ENCODE results near the gene TMEM270.

Gene TMEM270

DNA sequence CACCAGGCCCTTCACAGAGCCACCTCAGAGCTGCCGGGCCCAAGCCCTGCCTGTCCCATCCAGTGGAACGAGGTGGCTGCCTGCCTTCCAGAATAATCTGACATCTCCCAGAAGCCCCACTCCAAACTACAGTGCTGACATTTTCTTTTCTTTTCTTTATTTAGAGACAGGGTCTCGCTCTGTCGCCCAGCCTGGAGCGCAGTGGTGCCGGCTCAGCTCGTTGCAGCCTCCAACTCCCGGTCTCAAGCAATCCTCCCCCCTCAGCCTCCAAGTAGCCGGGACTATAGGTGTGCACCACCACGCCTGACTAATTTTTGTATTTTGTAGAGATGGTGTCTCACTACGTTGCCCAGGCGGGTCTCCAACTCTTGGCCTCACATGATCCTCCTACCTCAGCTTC lies 346 bp downstream of the TMEM270 start:
- TF ChIP-seq, protein P1, sequence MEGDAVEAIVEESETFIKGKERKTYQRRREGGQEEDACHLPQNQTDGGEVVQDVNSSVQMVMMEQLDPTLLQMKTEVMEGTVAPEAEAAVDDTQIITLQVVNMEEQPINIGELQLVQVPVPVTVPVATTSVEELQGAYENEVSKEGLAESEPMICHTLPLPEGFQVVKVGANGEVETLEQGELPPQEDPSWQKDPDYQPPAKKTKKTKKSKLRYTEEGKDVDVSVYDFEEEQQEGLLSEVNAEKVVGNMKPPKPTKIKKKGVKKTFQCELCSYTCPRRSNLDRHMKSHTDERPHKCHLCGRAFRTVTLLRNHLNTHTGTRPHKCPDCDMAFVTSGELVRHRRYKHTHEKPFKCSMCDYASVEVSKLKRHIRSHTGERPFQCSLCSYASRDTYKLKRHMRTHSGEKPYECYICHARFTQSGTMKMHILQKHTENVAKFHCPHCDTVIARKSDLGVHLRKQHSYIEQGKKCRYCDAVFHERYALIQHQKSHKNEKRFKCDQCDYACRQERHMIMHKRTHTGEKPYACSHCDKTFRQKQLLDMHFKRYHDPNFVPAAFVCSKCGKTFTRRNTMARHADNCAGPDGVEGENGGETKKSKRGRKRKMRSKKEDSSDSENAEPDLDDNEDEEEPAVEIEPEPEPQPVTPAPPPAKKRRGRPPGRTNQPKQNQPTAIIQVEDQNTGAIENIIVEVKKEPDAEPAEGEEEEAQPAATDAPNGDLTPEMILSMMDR (conservative IDR thresholded peaks at IDR 0.05; ENCODE audit: control insufficient read depth, insufficient read depth, low read depth, low read length), result no peak
- no peak overlapping the region for H3K4me3 ChIP-seq (ENCODE audit: control insufficient read depth, low read depth, low read length)
- no peak for DNase-seq (ENCODE audit: low read depth)

DNA sequence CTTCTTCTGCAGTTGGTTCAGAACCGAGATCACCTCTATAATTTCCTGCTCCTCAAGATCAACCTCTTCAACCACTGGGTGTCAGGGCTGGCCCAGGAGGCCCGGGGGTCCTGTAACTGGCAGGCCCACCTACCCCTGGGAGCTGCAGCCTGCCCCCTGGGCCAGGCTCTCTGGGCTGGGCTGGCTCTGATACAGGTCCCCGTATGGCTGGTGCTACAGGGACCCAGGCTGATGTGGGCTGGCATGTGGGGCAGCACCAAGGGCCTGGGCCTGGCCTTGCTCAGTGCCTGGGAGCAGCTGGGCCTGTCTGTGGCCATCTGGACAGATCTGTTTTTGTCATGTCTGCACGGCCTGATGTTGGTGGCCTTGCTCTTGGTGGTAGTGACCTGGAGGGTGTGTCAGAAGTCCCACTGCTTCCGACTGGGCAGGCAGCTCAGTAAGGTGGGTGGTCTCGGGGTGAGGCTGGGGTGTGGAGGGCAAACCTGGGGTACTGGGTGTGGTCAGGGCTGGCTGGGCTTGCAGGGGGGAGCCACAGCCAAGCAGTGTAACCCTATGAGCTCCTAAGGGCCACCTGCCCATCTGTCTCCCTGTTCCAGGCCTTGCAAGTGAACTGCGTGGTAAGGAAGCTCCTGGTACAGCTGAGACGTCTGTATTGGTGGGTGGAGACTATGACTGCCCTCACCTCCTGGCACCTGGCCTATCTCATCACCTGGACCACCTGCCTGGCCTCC lies 4.2 kb downstream of the TMEM270 start:
- no peak overlapping the region for H3K4me3 ChIP-seq (ENCODE audit: control insufficient read depth, low read depth, low read length)
- DNase-seq (ENCODE audit: low read depth), result no peak
- TF ChIP-seq, protein P1 (conservative IDR thresholded peaks at IDR 0.05; ENCODE audit: control insufficient read depth, insufficient read depth, low read depth, low read length), result no peak

DNA sequence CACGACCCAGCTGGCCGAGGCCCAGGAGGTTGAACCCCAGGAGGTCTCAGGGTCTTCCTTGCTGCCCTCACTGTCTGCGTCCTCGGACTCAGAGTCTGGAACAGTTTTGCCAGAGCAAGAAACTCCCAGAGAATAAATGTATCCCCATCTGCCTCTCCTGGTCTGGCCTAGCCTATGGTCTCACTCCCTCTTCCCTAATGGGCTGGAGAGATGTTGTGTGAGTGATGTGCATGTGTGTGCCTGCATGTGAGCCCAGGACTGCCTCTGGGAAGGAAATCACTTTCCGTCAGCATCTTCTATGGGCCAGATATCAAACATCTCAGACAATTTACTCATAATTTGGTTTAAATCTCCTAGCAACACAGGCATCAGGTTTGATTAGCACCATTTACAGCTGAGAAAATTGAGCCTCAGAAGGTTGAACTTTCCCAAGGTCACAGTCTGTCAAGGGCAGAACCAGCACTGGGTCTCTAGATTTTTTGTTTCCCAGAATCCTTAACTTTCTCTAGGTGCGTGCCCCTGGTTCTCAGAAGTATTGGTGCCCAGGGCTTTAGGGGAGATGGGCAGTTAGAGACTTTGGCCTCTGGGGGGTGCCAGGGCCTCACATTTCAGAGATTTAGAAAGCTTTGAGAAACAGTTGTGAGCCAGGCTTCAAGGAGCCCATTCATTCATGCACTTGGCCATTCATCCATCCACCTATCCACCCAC lies 4.9 kb downstream of the TMEM270 start:
- TF ChIP-seq, protein P1 (conservative IDR thresholded peaks at IDR 0.05; ENCODE audit: control insufficient read depth, insufficient read depth, low read depth, low read length), result peak; percentile 65
- DNase-seq (ENCODE audit: low read depth), result peak; percentile 60
- H3K4me3 ChIP-seq (ENCODE audit: control insufficient read depth, low read depth, low read length), result no peak overlapping the region

DNA sequence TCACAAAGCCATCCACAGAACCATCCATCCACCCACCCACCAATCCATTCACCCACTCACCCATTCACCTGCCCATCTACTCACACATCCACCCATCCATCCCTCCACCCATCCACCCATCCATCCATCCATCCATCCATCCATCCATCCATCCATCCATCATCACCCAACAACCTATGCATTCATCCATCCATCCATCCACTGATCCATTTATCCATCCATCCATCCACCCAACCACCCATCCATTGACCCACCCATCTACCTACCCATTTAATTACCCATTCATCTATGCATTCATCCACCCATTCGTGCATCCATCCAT lies 5.4 kb downstream of the TMEM270 start:
- TF ChIP-seq, protein P1 (conservative IDR thresholded peaks at IDR 0.05; ENCODE audit: control insufficient read depth, insufficient read depth, low read depth, low read length), result no peak
- DNase-seq (ENCODE audit: low read depth), result no peak
- H3K4me3 ChIP-seq (ENCODE audit: control insufficient read depth, low read depth, low read length), result no peak overlapping the region

DNA sequence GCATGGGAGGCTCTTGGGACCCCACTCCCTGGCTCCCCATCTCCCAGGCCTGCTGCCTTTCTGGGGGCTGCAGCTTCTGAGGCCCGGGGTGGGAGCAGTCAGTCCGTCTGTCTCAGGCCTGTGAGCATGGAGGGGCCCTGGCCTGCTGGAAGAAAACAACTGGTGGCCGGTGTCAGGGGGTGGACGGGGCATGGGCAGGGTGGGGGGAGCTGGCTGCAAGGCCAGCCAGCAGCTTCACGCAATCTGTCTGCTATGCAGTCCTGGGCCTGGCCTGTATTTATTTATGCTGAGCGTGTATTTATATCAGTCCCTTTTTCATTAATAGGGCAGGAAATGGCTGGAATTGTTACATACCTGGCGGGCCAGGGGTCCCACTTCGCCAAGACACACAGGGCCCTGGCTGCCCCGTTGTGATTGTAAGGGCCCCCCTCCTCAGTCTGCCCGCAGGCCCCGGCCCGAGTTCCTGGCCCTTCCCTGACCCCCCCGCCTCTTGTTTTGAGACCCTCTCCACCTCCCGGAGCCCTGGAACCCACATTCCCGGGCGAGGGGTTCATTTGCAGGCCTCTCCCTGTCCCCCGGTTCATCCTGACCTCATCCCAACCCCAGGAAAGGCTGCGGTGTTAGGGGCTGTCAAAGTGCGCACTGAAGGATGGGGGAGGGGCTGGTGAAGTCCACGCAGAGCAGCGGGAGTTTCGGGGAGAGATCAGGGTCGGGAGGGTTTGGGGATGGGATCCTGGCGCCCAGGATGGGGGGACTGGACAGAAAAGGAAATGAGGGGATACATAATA lies 8.2 kb downstream of the TMEM270 start:
- TF ChIP-seq, protein P1 (conservative IDR thresholded peaks at IDR 0.05; ENCODE audit: control insufficient read depth, insufficient read depth, low read depth, low read length), result no peak
- DNase-seq (ENCODE audit: low read depth), result no peak
- no peak overlapping the region for H3K4me3 ChIP-seq (ENCODE audit: control insufficient read depth, low read depth, low read length)

DNA sequence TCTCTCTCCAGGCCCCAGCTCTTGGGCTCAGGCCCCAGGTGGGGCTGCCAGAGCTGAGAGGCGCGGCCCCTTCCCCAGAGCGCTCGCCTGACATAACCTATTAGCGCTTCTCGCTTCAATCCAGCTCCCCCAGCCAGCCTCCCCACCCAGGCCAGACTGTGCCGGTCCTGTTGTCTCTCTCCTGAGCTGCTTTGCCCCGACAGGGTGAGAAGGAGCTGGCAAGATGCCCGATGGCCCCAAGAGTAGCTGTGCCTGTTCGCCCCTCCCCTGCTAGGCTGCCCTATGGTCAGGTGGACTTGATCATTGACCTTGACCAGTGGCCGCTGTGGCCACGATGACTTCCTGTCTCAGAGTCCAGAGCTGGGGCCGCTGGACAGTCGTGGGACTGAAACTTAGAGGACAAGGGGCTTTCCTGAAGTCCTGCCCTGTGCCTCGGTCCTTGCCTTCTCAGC lies 9.1 kb downstream of the TMEM270 start:
- no peak overlapping the region for H3K4me3 ChIP-seq (ENCODE audit: control insufficient read depth, low read depth, low read length)
- no peak for DNase-seq (ENCODE audit: low read depth)
- TF ChIP-seq, protein P1 (conservative IDR thresholded peaks at IDR 0.05; ENCODE audit: control insufficient read depth, insufficient read depth, low read depth, low read length), result no peak
